GM12875 (cell line): Measurements from ENCODE around the gene PYGO2.

Source experiments
- H3K4me3 ChIP-seq: one replicate; pipeline ENCODE4 v1.5.1; 2011; ENCODE audit warnings: low read depth, low read length, control low read depth
- CTCF ChIP-seq: IDR thresholded peaks from 2 replicates; pipeline ENCODE4 v1.5.1; 2011; ENCODE audit warnings: low read depth, mild to moderate bottlenecking, control low read depth, inconsistent platforms, low read length, moderate library complexity, borderline replicate concordance; ENCODE audit not compliant: insufficient read depth

PYGO2 gene

GRCh38 chr1:154937085-154937987 is 24.2 kb downstream of the PYGO2 start:
- TF ChIP-seq CTCF: peak; percentile 13; the same call in 1 of the 2 replicates
- peak overlapping the region; percentile 66 for H3K4me3 ChIP-seq

GRCh38 chr1:154936555-154937084 is 25.0 kb downstream of the PYGO2 start, which contains the start of gene PMVK:
TSS of gene PMVK (minus strand) at chr1:154936719. CDS start at chr1:154936685, 34 bp downstream.
- peak within 1 kb of the TSS; percentile 66 for H3K4me3 ChIP-seq
- TF ChIP-seq CTCF: 0 out of 2 replicates have a peak, but pooled peaks have one; percentile 25

- no peak for TF ChIP-seq CTCF
Observed at GRCh38 chr1:154935749-154936554, 25.6 kb downstream of the PYGO2 start.

GRCh38 chr1:154934358-154934948 is 27.1 kb downstream of the PYGO2 start:
- no peak for TF ChIP-seq CTCF
- no peak overlapping the region for H3K4me3 ChIP-seq

More at GRCh38 chr1:154935749-154936554, 25.6 kb downstream of the PYGO2 start:
- peak overlapping the region; percentile 66 for H3K4me3 ChIP-seq

GRCh38 chr1:154931940-154932487 is 29.6 kb downstream of the PYGO2 start:
- no peak overlapping the region for H3K4me3 ChIP-seq
- TF ChIP-seq CTCF: no peak

GRCh38 chr1:154926201-154926600 is 35.4 kb downstream of the PYGO2 start:
- H3K4me3 ChIP-seq: no peak overlapping the region
- no peak for TF ChIP-seq CTCF
